ENCODE results near the gene AIFM2. TPM values are rescaled to one million over a fixed set of nuclear protein-coding genes. Genes with fewer than 3 reads are reported as not detected.

Gene AIFM2
- total and polyA plus RNA-seq, 10 of the 15 experiments (the other 5 are each of a cell fraction or from before 2014, with no cell fraction given): 4.5 to 30.8 (median 15.6) TPM

DNA sequence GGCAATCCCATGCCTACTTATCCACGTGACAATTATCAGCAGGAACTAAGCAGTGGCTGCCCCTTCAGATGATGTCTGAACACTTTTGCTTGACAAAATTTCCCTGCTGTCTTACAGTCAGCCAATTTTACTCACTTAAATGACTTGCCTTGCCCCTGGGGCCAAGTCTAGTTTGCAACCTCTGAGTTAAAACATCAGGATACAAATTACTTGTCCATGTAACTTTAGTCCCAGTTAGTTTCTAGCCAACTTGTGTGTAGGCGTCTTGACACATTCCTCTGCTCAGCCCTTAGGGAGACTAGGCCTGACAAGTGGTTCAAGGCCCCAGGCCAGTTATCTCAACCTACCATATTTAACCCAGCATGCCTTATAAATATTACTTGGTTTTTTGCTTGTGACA is 25.5 kb upstream of the AIFM2 start:
- Histone ChIP-seq H2AFZ (ENCODE audit: control insufficient read depth, low read depth, low read length) (no peak overlapping the region), H3K27me3 (replicated peaks in 1 of 2; ENCODE audit: control insufficient read depth in 2 of 2, insufficient read depth in 2 of 2, low read length in 1 of 2) (no peaks in the 10 kb centered on the region), H3K79me2 (ENCODE audit: control insufficient read depth, insufficient read depth, low read length) (peaks cover 33% of the 10 kb centered on the region), H3K4me1 (ENCODE audit: control insufficient read depth, insufficient read depth, low read length) (peaks cover 6% of the 10 kb centered on the region), H3K27ac (ENCODE audit: control insufficient read depth, insufficient read depth) (no peak overlapping the region), H3K36me3 (ENCODE audit: control insufficient read depth in 2 of 2, insufficient read depth in 2 of 2, low read length in 1 of 2) (peaks cover 7 to 30% of the 10 kb centered on the region in 2 experiments), H3K9ac (ENCODE audit: control insufficient read depth, insufficient read depth, low read length) (no peak overlapping the region), H3K4me2 (ENCODE audit: control insufficient read depth, insufficient read depth) (no peak overlapping the region), H3K9me3 (replicated peaks; ENCODE audit: control insufficient read depth, insufficient read depth, low read length) (no peaks in the 10 kb centered on the region), H4K20me1 (ENCODE audit: control insufficient read depth, insufficient read depth) (no peaks in the 10 kb centered on the region), H3K4me3 (no peak overlapping the region)
- SMC1A ChIA-PET (ENCODE audit: uncharacterized antibody, unreplicated experiment): interaction anchor here (0.9 to 1.2 kb wide), 3 partner anchors 10 to 63 kb away, joined by 3 read pairs; no protein-coding TSS in a partner anchor
- in situ Hi-C loops (cut with MboI): no loop called here
- BruUV-seq (replicated peaks): no TSS peak
- POLR2A ChIA-PET: interaction anchor here (0.7 to 1.5 kb wide), 3 partner anchors 10 to 59 kb away, joined by 4 to 9 read pairs (median 5); no protein-coding TSS in a partner anchor
- intact Hi-C loops (cut with micrococcal nuclease; ENCODE audit: unreplicated experiment): no loop called here
- ATAC-seq: no peak
- RAD21 ChIA-PET (ENCODE audit: unreplicated experiment): no interaction called here
- 25% methylated on average over 2 of the region's 2 CpGs for WGBS (ENCODE audit: insufficient coverage, insufficient replicate concordance, low lambda C conversion rate, missing lambda C conversion rate)
- no peak for TF ChIP-seq EGR1 (IDR thresholded peaks at IDR 0.05; ENCODE audit: borderline replicate concordance in 1 of 2, low read depth in 2 of 2, low read length in 2 of 2)
- TF ChIP-seq SPI1 (IDR thresholded peaks at IDR 0.05; ENCODE audit: borderline replicate concordance, insufficient read depth, low read depth, low read length): no peak
- TF ChIP-seq POLR2AphosphoS2 (IDR thresholded peaks at IDR 0.05; ENCODE audit: low read depth, low read length): no peak
- TF ChIP-seq, protein P1, sequence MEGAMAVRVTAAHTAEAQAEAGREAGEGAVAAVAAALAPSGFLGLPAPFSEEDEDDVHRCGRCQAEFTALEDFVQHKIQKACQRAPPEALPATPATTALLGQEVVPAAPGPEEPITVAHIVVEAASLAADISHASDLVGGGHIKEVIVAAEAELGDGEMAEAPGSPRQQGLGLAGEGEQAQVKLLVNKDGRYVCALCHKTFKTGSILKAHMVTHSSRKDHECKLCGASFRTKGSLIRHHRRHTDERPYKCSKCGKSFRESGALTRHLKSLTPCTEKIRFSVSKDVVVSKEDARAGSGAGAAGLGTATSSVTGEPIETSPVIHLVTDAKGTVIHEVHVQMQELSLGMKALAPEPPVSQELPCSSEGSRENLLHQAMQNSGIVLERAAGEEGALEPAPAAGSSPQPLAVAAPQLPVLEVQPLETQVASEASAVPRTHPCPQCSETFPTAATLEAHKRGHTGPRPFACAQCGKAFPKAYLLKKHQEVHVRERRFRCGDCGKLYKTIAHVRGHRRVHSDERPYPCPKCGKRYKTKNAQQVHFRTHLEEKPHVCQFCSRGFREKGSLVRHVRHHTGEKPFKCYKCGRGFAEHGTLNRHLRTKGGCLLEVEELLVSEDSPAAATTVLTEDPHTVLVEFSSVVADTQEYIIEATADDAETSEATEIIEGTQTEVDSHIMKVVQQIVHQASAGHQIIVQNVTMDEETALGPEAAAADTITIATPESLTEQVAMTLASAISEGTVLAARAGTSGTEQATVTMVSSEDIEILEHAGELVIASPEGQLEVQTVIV (IDR thresholded peaks at IDR 0.05; ENCODE audit: borderline replicate concordance, partially characterized antibody): no peak
- FAIRE-seq: no peak
- no peak for DNase-seq (ENCODE audit: low read depth, low spot score)
- CTCF ChIA-PET: interaction anchor here (2.7 kb wide), 1 partner anchor 11 kb away, joined by 14 read pairs; the partner anchor contains the start of gene TYSND1

Measured in GM12878 (cell line).